Nephron progenitor cell (in vitro differentiated cells): ENCODE measurements around the gene NCKAP5.

Experiments used
- DNase-seq: peaks from one replicate; pipeline ENCODE4 v3.0.0; 2021
- H3K27ac Mint-ChIP-seq: 2 replicates; pipeline ENCODE4 v1.8.0; 2021; ENCODE audit warnings: mild to moderate bottlenecking, moderate library complexity, mixed read lengths
- H3K27me3 Mint-ChIP-seq: 2 replicates; pipeline ENCODE4 v1.8.0; 2021; ENCODE audit warnings: mild to moderate bottlenecking, low read depth, mixed read lengths; ENCODE audit not compliant: poor library complexity
- H3K36me3 Mint-ChIP-seq: 2 replicates; pipeline ENCODE4 v1.8.0; 2021; ENCODE audit warnings: low read depth, mixed read lengths
- H3K4me1 Mint-ChIP-seq: 2 replicates; pipeline ENCODE4 v1.8.0; 2021; ENCODE audit warnings: mixed read lengths
- H3K4me3 Mint-ChIP-seq: 2 replicates; pipeline ENCODE4 v1.8.0; 2021; ENCODE audit warnings: mild to moderate bottlenecking, moderate library complexity, mixed read lengths
- H3K9me3 Mint-ChIP-seq: 2 replicates; pipeline ENCODE4 v1.8.0; 2021; ENCODE audit warnings: mild to moderate bottlenecking, moderate library complexity, mixed read lengths
- TF ChIP-seq, protein P1 (sequence below): fragments of 200-600 bp; sonication (generic); IDR thresholded peaks from 2 replicates; pipeline ENCODE4 v1.5.0; 2021; ENCODE audit warnings: antibody characterized with exemption

Gene NCKAP5

DNA sequence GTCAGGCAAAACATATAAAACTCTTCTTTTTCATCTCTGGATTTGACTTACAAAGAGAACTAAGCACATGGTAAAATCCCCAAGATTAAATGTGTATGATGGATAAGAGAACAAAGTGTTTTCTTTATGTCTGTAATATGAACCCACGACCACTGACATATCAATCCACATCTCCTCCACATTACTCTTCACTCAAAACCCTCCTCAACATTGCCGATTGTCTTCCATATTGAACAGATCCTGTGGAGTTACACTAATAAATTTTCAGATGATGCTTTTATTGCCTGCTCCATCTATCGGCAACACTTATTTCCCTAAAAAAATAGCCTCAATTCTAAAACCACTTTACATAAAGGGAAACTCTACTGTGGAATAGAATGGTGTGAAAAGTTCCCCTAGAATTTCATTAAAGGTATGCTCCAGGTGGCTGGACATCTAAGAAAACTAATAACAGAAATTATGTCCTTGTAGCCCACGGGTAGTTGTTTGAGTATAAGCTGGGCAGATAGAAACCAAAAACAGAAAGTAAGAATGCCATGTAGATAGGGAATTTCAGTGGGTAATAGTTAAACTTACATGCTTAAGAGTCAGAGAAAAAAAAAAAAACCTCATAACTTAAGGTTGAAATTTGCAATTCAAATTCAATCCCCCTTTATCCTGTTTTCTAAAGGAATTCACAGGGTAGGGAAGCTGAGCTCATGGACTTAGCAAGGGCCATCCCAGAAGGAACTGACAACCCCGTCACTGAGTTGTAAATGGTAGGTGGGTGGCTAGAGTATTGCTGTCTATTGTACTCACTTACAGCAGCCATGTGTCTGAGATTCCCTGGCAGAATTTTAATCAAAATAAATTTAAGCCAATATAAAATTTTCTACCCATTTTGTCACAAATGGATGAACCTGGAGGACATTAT lies 592.8 kb downstream of the NCKAP5 start:
- H3K9me3 Mint-ChIP-seq, result no peaks in the 10 kb centered on the region
- H3K4me3 Mint-ChIP-seq, result no peak overlapping the region
- H3K4me1 Mint-ChIP-seq, result peaks cover 22% of the 10 kb centered on the region
- H3K27ac Mint-ChIP-seq, result no peak overlapping the region
- no peak for DNase-seq
- TF ChIP-seq, protein P1, sequence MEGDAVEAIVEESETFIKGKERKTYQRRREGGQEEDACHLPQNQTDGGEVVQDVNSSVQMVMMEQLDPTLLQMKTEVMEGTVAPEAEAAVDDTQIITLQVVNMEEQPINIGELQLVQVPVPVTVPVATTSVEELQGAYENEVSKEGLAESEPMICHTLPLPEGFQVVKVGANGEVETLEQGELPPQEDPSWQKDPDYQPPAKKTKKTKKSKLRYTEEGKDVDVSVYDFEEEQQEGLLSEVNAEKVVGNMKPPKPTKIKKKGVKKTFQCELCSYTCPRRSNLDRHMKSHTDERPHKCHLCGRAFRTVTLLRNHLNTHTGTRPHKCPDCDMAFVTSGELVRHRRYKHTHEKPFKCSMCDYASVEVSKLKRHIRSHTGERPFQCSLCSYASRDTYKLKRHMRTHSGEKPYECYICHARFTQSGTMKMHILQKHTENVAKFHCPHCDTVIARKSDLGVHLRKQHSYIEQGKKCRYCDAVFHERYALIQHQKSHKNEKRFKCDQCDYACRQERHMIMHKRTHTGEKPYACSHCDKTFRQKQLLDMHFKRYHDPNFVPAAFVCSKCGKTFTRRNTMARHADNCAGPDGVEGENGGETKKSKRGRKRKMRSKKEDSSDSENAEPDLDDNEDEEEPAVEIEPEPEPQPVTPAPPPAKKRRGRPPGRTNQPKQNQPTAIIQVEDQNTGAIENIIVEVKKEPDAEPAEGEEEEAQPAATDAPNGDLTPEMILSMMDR, result no peak
- H3K27me3 Mint-ChIP-seq, result peaks cover 3% of the 10 kb centered on the region
- H3K36me3 Mint-ChIP-seq, result no peaks in the 10 kb centered on the region

DNA sequence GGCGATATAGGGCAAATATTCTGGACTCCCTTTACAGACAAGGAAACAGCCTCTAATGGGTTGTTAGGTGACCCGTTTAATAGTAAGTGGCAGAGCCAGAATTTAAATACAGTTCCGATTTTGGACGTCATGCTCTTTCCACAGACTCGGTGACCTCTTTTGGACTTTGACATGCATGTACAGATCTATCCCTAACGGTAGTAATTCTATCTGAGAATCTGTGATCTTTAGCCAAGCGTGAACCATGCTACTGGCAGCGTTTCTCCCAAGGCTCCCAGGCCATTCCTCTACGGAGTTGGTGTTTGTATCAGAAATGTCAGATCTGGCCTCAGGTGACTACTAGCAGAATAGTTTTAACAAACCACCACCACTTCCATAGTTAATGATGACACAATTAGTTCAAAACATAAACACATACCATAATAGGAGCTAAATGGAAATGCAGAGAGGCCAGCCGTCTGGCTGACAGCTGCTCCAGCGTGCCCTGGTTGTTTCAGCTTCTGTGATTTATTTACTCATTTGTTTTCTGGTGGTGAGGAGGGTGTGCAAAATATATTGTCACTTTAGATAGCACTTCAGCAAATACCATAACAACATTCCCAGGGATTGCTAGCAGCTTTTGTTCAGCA lies 593.7 kb downstream of the NCKAP5 start:
- Mint-ChIP-seq H3K36me3 (no peaks in the 10 kb centered on the region), H3K27me3 (peaks cover 3% of the 10 kb centered on the region), H3K4me3 (peak overlapping the region; percentile 29), H3K27ac (peak overlapping the region; percentile 88), H3K4me1 (peaks cover 22% of the 10 kb centered on the region), H3K9me3 (no peaks in the 10 kb centered on the region)
- TF ChIP-seq, protein P1, result no peak
- peak; percentile 15 for DNase-seq

DNA sequence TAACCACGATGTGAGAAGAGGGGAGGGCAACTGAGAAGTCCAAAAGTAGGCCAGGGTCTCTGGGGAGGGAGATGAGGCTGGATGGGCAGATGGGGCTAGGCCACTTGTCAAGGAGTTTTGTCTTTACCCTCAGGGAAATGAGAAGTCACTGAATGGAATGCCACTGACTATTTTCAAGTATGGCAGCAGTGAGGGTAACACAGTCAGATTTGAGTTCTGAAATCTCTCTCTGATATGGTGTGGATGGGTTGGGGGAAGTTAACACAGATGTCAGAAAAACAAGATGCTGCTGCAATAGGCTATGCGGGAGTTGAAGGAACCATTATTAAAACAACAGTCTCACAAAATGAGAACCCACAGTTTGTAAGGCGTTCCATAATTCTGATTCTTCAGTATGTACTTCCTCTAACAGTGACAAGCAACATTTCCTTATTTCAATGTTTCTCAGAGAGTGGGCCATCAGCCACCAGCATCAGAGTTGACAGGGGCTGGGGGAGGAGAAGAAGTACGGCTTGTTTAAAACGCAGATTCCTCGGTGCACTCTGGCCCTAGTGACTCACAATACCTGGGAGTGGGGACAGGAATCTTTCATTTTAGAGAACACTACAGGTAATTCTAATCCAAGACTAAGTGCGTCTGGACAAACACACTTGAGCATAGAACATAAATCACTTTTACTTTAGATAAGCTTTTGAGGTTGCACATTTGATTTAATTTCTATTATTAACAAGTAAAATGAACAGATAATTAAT lies 596.8 kb downstream of the NCKAP5 start:
- H3K4me3 Mint-ChIP-seq, result no peak overlapping the region
- DNase-seq, result no peak
- H3K9me3 Mint-ChIP-seq, result no peaks in the 10 kb centered on the region
- no peaks in the 10 kb centered on the region for H3K36me3 Mint-ChIP-seq
- H3K4me1 Mint-ChIP-seq, result peaks cover 22% of the 10 kb centered on the region
- no peak overlapping the region for H3K27ac Mint-ChIP-seq
- TF ChIP-seq, protein P1, result no peak
- H3K27me3 Mint-ChIP-seq, result no peaks in the 10 kb centered on the region

DNA sequence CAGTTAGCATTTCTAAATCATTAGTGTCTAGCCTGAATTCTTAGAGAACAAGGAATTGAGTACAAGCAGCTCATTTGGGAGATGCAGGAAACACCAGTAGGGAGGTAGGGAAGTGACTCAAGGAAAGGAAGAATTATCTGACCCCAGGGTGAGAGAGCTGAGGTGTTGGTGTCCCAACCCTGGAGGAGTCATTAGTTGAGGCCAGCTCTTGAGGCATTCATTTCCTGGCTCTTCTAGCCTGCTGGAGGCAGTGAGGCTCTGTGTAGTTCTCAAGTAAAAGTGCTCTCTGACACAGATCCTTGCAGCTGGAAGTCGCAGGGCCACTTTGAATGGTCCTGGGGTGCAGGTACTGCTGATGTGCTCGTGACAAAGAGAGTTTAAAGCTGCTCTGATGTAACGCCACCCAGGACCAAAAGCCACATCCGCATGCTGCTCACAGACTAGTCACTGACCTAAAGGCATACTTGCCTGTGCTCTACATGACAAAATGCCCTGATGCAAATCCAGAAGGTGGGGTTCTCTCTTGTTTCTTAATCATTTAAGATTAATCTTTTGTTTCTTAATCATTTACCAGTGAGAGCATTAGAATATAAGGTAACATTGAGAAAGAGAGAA lies 598.8 kb downstream of the NCKAP5 start:
- no peak overlapping the region for H3K4me3 Mint-ChIP-seq
- H3K27ac Mint-ChIP-seq, result no peak overlapping the region
- H3K27me3 Mint-ChIP-seq, result no peaks in the 10 kb centered on the region
- DNase-seq, result no peak
- H3K4me1 Mint-ChIP-seq, result peaks cover 10% of the 10 kb centered on the region
- H3K36me3 Mint-ChIP-seq, result no peaks in the 10 kb centered on the region
- TF ChIP-seq, protein P1, result no peak
- no peaks in the 10 kb centered on the region for H3K9me3 Mint-ChIP-seq

DNA sequence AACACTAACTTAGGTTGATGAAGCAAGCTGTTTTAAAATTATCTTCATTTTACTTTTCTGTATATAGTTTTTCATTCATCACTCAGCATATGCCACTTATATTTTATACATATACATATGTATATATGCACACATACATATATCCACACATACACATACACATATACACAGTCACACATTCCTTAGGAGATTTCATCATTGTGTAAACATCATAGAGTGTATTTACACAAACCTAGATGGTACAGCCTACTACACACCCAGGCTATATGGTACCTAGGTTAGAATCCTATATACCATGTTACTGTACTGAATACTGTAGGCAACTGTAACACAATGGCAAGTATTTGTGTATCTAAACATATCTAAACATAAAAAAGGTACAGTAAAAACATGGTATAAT lies 602.8 kb downstream of the NCKAP5 start:
- Mint-ChIP-seq H3K27ac (no peak overlapping the region), H3K4me3 (no peak overlapping the region), H3K9me3 (no peaks in the 10 kb centered on the region), H3K4me1 (no peaks in the 10 kb centered on the region), H3K27me3 (no peaks in the 10 kb centered on the region), H3K36me3 (no peaks in the 10 kb centered on the region)
- TF ChIP-seq, protein P1, result no peak
- DNase-seq, result no peak
